ENCODE results near the gene ADAMTS7.
"Not testable (repeated sequence)": the region's sequence is repeated elsewhere in the genome, so short reads cannot be mapped to it uniquely, and the experiment has no call there.

The ADAMTS7 gene

GRCh38 chr15:78751602-78751979 lies 59.7 kb downstream of the ADAMTS7 start:
- no peak for DNase-seq

GRCh38 chr15:78750974-78751601 lies 60.2 kb downstream of the ADAMTS7 start:
- not testable (repeated sequence) for DNase-seq

- DNase-seq = no peak
Measured at GRCh38 chr15:78750566-78750965, 60.7 kb downstream of the ADAMTS7 start.

GRCh38 chr15:78749831-78750230 lies 61.4 kb downstream of the ADAMTS7 start:
- DNase-seq = no peak

GRCh38 chr15:78747877-78748276 lies 63.4 kb downstream of the ADAMTS7 start:
- not testable (repeated sequence) for DNase-seq

GRCh38 chr15:78741674-78742073 lies 69.6 kb downstream of the ADAMTS7 start:
- not testable (repeated sequence) for DNase-seq

GRCh38 chr15:78740904-78741274 lies 70.4 kb downstream of the ADAMTS7 start:
- DNase-seq = no peak

GRCh38 chr15:78739996-78740903 lies 71.0 kb downstream of the ADAMTS7 start:
- no peak for DNase-seq

- no peak for DNase-seq
Measured at GRCh38 chr15:78739206-78739605, 72.1 kb downstream of the ADAMTS7 start.

GRCh38 chr15:78737931-78738558 lies 73.2 kb downstream of the ADAMTS7 start:
- DNase-seq = peak; percentile 5

- DNase-seq = no peak
Measured at GRCh38 chr15:78737187-78737820, 74.0 kb downstream of the ADAMTS7 start.

GRCh38 chr15:78736286-78736685 lies 75.0 kb downstream of the ADAMTS7 start:
- peak; percentile 4 for DNase-seq

- no peak for DNase-seq
Measured at GRCh38 chr15:78734451-78735064, 76.7 kb downstream of the ADAMTS7 start.

GRCh38 chr15:78732634-78733033 lies 78.6 kb downstream of the ADAMTS7 start:
- no peak for DNase-seq

GRCh38 chr15:78730955-78731354 lies 80.3 kb downstream of the ADAMTS7 start:
- DNase-seq = no peak

GRCh38 chr15:78728427-78728826 lies 82.8 kb downstream of the ADAMTS7 start:
- DNase-seq = not testable (repeated sequence)

GRCh38 chr15:78727561-78727960 lies 83.7 kb downstream of the ADAMTS7 start:
- DNase-seq = no peak

- DNase-seq = no peak
Measured at GRCh38 chr15:78726870-78727551, 84.3 kb downstream of the ADAMTS7 start.

- not testable (repeated sequence) for DNase-seq
Measured at GRCh38 chr15:78719819-78720450, 91.3 kb downstream of the ADAMTS7 start.

GRCh38 chr15:78718837-78719236 lies 92.4 kb downstream of the ADAMTS7 start:
- no peak for DNase-seq

- DNase-seq = no peak
Measured at GRCh38 chr15:78717956-78718656, 93.2 kb downstream of the ADAMTS7 start.

All from NCI-H510A treated with DMSO at 0.1 percent for 48 hours (cell line).